Left lobe of liver (tissue), 2 donors: ENCODE data around the gene MAP3K4. TPM values are rescaled to one million over a fixed set of nuclear protein-coding genes. Genes with fewer than 3 reads are reported as not detected.
"Not testable (repeated sequence)": the region's sequence is repeated elsewhere in the genome, so short reads cannot be mapped to it uniquely, and the experiment has no call there.

ENCODE experiments used
- ATAC-seq: fragments of 200-7000 bp; cut with Tn5 transposase; one replicate; pipeline ENCODE4 v1.9.1; 2020; ENCODE audit warnings: mild to moderate bottlenecking, moderate library complexity
- DNase-seq: peaks from one replicate; pipeline ENCODE4 v3.0.0-alpha.2; 2020; ENCODE audit warnings: low spot score
- total RNA-seq: library from RNA; stranded (reverse); gene quantifications from one replicate; pipeline ENCODE4 v1.2.1, GENCODE V29; 2021
- donor health status: DM: no; HTN: no; CAD: no; lungs with moderate emphysema.
- donor health status: DM: no; HTN: yes; CAD: no.

MAP3K4 gene
- total RNA-seq, 1 donor from 2014 or later: 11.2 TPM

DNA sequence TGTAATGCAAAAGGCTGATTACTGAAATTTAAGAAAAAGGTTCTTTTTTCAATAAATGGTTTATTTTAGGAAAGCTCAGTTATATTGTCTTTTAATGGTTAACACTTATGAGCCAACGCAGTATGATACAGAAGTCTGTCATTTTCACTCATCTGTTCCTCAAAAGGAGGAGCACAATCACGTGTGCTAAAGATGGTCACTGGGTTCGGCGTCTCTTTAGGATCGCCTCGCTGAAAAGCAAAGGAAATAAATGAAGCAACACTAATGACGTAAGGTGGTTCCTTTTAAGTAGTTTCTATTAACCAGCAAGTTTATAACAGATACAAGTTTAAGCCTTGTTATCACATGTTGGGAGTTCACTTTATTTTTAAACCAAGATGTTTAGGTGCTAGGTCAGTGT, 125.7 kb downstream of the MAP3K4 start:
- no peak for ATAC-seq
- DNase-seq: no peak

DNA sequence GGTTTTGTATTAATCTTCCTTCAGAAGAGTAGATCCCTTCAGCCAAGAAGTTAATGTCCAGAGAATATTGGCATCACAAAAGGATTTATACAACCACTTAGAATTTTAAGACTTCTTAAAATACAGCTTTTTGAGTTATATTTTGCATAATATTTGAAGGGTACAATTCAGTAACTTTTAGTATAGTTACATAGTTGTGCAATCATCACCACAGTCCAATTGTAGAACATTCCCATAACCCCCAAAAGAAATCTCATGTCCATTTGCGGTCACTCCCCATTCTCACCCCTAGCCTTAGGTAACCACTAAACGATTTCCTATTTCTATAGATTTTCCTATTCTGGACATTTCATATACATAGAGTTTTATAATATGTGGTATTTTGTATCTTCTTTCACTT, 126.4 kb downstream of the MAP3K4 start:
- ATAC-seq (no peak), DNase-seq (no peak)

- not testable (repeated sequence) for DNase-seq, ATAC-seq
Observed at GRCh38 chr6:161123319-161123718, 131.8 kb downstream of the MAP3K4 start.

- ATAC-seq (no peak), DNase-seq (no peak)
Observed at GRCh38 chr6:161125591-161125990, 134.0 kb downstream of the MAP3K4 start.

- ATAC-seq (no peak), DNase-seq (no peak)
Observed at GRCh38 chr6:161127071-161127740, 135.6 kb downstream of the MAP3K4 start.

DNA sequence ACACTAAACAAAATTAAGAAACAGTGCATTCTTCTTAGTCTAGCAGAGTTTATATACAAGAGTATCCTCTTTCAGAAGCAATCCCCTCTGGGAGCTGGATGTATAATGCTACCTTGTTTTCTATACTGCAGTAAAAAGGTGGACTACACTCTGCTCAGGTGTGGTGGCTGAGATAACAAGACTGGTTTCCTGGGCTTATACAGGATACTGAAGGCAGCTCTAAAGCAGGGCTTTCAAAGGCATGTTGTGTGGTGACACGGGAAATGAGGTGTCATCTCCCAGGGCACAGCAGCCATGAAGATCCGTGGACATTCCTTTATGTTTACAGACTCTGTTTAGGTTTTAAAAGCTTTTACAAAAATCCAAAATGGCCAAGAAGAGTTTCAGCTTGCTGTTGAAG, 136.7 kb downstream of the MAP3K4 start:
- no peak for DNase-seq
- ATAC-seq: no peak

DNA sequence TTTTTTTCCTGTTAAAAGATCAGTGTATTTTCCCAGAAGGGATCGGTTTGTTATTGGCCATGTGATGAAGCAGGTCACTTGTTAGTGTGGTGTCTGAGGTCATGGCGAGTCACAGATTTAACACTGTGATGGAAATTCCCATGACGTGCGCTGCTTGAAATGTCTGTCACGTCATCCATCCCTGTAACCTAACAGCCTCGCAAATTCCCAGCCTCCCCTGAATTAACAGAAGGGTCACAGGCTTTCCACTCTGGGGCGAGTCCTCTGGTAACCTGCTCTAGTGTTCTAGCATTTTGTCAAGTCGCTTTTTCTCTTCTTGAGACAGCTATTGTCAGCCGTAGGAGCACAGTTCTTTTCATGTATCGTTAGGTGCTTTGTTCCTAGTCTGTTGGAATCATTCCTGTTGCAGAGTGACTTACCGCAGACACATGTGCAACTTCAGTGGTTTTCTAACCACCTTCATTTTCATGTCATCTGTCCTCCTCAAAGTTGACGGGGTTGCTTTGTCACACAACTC, 137.2 kb downstream of the MAP3K4 start:
- ATAC-seq: no peak
- no peak for DNase-seq

DNA sequence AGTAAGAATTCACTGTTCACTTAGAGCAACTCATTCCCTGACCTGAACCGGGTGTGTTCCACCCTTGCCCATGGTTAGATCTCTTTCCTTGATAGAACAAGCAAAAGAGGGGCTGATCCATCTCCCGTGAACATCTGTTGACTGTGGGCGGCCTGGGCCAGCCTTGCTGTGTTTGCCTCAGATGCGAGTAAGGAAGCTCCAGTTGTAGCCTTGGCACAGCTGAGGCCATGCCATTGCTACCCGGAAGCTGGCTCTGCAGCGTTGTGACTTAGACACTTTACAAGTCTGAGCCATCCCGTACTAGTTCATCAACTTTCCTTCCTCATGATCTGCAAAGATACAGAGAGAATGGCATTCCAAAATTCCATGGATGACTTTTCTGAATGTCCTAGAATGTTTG, 139.0 kb downstream of the MAP3K4 start:
- no peak for DNase-seq
- ATAC-seq: no peak

DNA sequence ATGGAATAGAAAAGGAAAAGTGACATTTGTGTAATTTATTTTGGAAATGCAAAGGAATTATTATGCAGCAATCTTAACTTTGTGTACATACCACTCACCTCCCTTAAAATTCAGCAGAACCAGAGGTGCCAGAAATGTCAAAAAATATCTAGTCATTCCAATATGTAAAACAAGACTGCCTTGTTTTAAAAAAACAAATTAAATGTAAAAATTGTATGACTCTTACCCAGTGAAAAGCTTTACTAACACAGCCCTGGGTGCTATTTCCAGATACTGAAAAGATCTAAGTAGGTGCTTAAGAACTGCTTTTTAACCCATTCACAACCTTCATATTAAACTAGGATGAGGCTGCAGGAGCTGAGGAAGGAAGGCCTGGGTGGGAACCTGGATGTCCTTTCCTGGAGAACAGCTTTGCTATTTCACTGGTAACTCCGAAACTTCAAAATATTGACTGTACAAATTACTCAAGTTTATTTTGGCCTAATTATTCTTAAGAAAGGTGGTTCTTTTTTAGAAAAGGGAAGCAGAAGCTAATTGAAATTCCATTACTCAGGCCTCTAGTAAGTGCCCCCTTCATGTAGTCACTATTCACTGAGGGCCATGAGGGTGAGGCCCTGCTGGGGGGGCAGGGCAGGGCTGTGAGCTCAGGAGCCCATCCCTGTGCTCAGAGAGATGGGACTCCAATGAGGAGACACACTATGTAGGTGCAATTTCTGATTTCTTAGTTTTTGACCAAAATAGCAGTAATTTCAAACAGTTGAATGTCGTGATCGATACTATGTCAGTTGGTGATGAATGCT, 139.6 kb downstream of the MAP3K4 start:
- ATAC-seq: no peak
- no peak for DNase-seq

DNA sequence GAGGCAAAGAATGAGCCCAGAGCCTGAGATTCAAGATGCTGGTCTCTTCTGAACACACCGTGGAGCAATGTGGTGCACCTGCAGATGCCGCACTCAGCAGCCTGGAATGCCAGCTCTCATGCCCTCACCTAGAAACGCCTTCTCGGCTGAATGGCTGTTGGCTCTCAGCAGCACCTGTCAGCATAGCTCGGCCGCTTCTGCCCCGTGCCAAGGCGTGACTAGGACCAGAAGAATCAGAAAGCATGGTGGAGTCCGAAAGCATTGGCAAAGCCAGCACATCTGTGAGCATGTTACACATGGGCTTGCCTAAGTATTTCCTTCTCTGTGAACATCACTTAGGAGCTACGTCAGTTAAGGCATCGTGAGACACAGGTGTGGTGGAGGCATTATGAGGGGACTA, 140.8 kb downstream of the MAP3K4 start:
- DNase-seq (no peak), ATAC-seq (no peak)

GRCh38 chr6:161133963-161134362, 142.4 kb downstream of the MAP3K4 start:
- ATAC-seq: no peak

DNA sequence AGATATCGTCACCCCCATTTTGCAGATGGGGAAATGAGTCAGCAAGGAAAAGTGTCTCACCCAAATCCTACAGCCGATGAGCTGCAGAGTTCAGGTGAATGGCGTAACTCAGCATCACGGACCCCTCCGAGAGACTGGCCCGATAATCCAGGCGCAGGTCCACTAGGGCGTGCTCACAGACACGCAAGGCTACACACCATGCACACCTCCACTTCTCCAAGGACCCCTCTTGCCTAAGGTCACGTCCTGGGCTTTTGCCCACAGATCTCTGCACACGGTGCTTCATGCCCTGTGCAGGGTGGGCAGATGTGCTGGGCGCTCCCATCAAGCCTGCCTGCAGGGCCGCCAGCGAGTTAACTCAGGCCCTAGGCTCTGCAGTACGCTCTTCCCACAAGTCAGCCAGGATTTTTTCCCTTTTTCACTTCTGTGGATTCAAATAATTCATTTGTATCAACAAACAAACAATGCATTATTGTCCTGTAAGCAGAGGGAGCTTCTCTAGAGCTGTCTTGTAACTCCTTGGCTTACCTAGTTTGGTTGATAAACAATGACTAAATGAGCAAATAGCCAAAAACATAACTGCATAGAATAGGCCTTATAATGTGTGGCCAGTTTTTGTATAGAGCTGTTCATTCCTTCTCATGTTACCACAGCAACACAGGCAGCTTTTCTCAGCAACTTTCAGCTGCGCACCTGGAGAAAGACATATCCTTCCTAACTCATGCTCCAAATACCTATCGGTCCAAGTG, 143.2 kb downstream of the MAP3K4 start:
- DNase-seq: no peak
- no peak for ATAC-seq

More at GRCh38 chr6:161133963-161134362, 142.4 kb downstream of the MAP3K4 start:
- no peak for DNase-seq

- ATAC-seq (no peak), DNase-seq (no peak)
Observed at GRCh38 chr6:161135695-161136591, 144.4 kb downstream of the MAP3K4 start.

DNA sequence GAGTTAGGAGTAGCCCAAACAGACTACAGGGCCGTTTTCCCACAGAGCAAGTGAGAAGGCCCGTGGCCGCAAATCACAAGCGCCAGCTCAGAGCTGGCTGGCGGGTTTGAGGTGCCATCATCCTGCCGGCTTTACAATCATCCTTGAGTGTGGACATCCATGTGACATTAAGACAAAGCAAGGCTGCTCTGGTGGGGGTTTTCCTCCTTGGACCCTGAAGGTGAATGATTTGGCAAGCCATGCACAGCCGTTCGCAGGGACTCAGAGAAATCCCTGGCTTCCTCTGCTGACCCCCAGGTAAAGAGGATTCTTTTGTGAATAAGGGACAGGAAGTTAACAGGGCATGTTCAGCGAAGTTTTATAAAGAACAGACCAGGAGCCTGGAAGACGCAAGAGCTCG, 145.1 kb downstream of the MAP3K4 start:
- no peak for DNase-seq
- ATAC-seq: no peak

DNA sequence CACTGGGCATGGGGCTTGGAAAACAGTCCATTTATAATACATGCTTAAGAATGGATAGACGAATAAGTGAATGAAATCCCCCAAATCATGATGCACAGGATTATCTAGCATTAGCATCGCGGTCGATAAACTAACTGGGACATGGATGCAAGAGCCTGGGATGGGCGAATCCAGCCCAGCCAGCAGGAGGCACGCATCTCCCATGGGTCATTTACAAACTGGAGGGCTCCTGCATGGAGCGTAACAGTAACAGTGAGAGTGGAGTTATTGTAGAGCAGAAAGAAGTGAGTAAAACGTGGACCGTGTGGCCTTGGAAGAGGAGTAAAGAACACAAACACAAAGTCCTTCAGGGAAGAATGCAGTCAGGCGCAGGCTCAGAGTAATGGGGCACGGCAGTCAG, 145.8 kb downstream of the MAP3K4 start:
- ATAC-seq (no peak), DNase-seq (no peak)

DNA sequence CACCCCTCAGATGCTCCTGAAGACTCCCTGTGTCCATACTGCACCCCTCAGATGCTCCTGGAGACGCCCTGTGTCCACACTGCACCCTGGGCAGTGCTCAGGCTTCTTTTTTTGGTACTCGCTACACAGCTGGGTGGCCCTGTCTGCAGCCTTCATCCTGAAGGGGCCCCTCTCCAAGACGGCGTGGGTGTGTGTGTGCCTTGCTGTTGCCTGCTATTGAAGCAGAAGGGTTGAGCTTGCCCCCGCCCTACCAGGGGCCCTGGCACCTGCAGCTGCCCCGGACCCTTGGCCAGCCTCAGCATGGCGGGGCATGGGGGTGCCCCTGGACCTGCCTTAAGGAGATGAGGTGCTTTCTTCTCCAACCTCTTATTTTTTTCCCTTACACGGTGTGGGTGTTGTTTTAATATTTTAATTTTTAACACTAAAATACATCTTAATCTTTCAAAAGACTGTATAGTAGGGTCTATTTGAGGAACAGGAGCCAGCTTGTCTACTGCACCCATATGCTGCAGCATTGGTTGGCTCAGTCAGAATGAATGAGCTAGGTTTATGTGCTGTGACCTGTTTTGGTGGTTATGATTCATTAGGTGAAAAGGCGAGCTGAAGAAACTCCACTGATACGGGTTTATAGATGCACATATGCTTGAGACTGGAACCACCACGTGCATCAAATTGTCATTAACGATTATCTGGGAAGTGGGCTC, 146.4 kb downstream of the MAP3K4 start:
- DNase-seq (no peak), ATAC-seq (no peak)

DNA sequence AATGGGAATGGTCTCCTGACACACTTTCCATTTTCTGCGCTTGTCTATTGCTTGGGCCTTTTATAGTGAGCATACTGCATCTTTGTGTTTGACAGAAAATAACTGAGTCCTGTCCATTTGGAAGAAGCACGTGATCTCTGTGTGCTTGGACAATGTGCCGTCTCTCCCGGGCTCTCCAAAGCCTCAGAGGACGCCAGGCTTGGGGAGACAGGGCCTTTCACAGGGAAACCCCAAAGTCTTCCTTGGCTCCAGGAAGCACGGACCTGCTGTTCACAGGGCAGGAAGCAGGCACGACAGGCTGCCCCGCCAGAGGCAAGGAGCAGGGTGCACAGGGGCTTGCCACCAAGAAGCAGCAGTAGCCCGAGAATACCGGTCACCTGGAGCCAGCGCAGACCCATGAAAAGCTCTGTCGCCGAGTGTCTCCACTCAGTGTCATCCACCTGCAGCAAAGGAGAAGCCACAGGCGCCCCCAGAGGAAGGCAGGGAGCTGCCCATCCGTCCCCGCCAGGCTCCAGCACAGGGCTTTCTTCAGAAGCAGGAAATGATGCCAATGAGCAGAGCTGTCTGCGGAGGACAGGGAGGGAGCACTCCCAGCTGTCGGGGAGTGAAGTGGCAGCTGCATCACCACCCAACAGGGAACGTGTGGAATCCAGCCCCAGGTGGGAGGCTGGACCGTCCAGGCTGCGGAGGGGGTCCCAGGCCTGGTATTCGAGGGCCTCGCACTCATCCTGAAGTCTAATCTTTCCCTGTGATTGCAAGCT, 147.2 kb downstream of the MAP3K4 start:
- ATAC-seq (no peak), DNase-seq (no peak)

- ATAC-seq (no peak), DNase-seq (no peak)
Observed at GRCh38 chr6:161139304-161139765, 147.8 kb downstream of the MAP3K4 start.
